ENCODE results near the gene SEC14L3. TPM values are rescaled to one million over a fixed set of nuclear protein-coding genes. Genes with fewer than 3 reads are reported as not detected.

Gene SEC14L3
- total RNA-seq, 1 experiment from 2014 or later, result not detected

GRCh38 chr22:30425616-30426387 is 46.0 kb downstream of the SEC14L3 start, which contains the start of gene MTFP1 (continued):
- no peak for TF ChIP-seq PRDM15 (CRISPR knock-in tag; IDR thresholded peaks at IDR 0.05)
- no peak; the same call in 1 of the 2 replicates for TF ChIP-seq FOXP1 (CRISPR knock-in tag; IDR thresholded peaks at IDR 0.05; ENCODE audit: borderline replicate concordance)
- no peak for TF ChIP-seq ZNF423 (CRISPR knock-in tag; IDR thresholded peaks at IDR 0.05)
- no peak for TF ChIP-seq ATF1 (CRISPR knock-in tag; IDR thresholded peaks at IDR 0.05)
- TF ChIP-seq, protein P1, sequence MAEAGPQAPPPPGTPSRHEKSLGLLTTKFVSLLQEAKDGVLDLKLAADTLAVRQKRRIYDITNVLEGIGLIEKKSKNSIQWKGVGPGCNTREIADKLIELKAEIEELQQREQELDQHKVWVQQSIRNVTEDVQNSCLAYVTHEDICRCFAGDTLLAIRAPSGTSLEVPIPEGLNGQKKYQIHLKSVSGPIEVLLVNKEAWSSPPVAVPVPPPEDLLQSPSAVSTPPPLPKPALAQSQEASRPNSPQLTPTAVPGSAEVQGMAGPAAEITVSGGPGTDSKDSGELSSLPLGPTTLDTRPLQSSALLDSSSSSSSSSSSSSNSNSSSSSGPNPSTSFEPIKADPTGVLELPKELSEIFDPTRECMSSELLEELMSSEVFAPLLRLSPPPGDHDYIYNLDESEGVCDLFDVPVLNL (CRISPR knock-in tag; IDR thresholded peaks at IDR 0.05; ENCODE audit: borderline replicate concordance, low read depth), result no peak
- TF ChIP-seq STAT6 (CRISPR knock-in tag; conservative IDR thresholded peaks at IDR 0.05; ENCODE audit: low read depth), result no peak
- no peak for TF ChIP-seq RELA (CRISPR knock-in tag; IDR thresholded peaks at IDR 0.05; ENCODE audit: borderline replicate concordance)
- TF ChIP-seq ZNF396 (CRISPR knock-in tag; IDR thresholded peaks at IDR 0.05; ENCODE audit: borderline replicate concordance), result no peak
- no peak for TF ChIP-seq TP53 (CRISPR knock-in tag; IDR thresholded peaks at IDR 0.05)
- TF ChIP-seq, protein P2, sequence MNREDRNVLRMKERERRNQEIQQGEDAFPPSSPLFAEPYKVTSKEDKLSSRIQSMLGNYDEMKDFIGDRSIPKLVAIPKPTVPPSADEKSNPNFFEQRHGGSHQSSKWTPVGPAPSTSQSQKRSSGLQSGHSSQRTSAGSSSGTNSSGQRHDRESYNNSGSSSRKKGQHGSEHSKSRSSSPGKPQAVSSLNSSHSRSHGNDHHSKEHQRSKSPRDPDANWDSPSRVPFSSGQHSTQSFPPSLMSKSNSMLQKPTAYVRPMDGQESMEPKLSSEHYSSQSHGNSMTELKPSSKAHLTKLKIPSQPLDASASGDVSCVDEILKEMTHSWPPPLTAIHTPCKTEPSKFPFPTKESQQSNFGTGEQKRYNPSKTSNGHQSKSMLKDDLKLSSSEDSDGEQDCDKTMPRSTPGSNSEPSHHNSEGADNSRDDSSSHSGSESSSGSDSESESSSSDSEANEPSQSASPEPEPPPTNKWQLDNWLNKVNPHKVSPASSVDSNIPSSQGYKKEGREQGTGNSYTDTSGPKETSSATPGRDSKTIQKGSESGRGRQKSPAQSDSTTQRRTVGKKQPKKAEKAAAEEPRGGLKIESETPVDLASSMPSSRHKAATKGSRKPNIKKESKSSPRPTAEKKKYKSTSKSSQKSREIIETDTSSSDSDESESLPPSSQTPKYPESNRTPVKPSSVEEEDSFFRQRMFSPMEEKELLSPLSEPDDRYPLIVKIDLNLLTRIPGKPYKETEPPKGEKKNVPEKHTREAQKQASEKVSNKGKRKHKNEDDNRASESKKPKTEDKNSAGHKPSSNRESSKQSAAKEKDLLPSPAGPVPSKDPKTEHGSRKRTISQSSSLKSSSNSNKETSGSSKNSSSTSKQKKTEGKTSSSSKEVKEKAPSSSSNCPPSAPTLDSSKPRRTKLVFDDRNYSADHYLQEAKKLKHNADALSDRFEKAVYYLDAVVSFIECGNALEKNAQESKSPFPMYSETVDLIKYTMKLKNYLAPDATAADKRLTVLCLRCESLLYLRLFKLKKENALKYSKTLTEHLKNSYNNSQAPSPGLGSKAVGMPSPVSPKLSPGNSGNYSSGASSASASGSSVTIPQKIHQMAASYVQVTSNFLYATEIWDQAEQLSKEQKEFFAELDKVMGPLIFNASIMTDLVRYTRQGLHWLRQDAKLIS (CRISPR knock-in tag; IDR thresholded peaks at IDR 0.05; ENCODE audit: borderline replicate concordance), result no peak

- no peaks in the 10 kb centered on the region for H3K9me3 Mint-ChIP-seq
- no peaks in the 10 kb centered on the region; the same call in 1 of the 2 replicates for H3K27me3 Mint-ChIP-seq (ENCODE audit: low read depth)
- ChIA-PET CTCF (interaction anchor here (0.5 to 6.3 kb wide), 16 partner anchors 12 to 182 kb away, joined by 3 to 149 read pairs (median 6); partner anchors contain the start of genes CASTOR1, RNF215 and SEC14L2), POLR2A (interaction anchor here (0.5 to 3.2 kb wide), 5 partner anchors 8 to 181 kb away, joined by 3 to 35 read pairs (median 5); partner anchors contain the start of genes CCDC157, SEC14L2 and SF3A1)
- DNase-seq (ENCODE audit: low spot score) (no peak), ATAC-seq (no peak)
- H3K4me1 Mint-ChIP-seq, result peaks cover 36% of the 10 kb centered on the region
- TF ChIP-seq ZNF121 (CRISPR knock-in tag; IDR thresholded peaks at IDR 0.05) (peak; percentile 62), MXD4 (CRISPR knock-in tag; IDR thresholded peaks at IDR 0.05; ENCODE audit: borderline replicate concordance) (no peak)
- peak overlapping the region; percentile 83 for H3K4me3 Mint-ChIP-seq
- peaks cover 31% of the 10 kb centered on the region for H3K36me3 Mint-ChIP-seq
- H3K27ac Mint-ChIP-seq, result peak overlapping the region; percentile 99
Measured at GRCh38 chr22:30425327-30425615, 46.5 kb downstream of the SEC14L3 start.

Measured in WTC11 (cell line).